Measurements from ENCODE around the gene LMNTD2. TPM values are rescaled to one million over a fixed set of nuclear protein-coding genes. Genes with fewer than 3 reads are reported as not detected.
"Not testable (repeated sequence)": the region's sequence is repeated elsewhere in the genome, so short reads cannot be mapped to it uniquely, and the experiment has no call there.

LMNTD2 gene
- total RNA-seq, 1 donor from 2014 or later: 5.9 TPM

GRCh38 chr11:528166-528814 is 32.2 kb downstream of the LMNTD2 start:
- no peaks in the 10 kb centered on the region for H3K4me1 ChIP-seq
- no peak overlapping the region for H3K27ac ChIP-seq
- peak; percentile 56 for DNase-seq
- intact Hi-C loops (cut with DNase I): no loop called here
- peaks cover 22% of the 10 kb centered on the region for H3K36me3 ChIP-seq
- no peak overlapping the region for H3K4me3 ChIP-seq
- ATAC-seq: no peak
- H3K9me3 ChIP-seq: no peaks in the 10 kb centered on the region
- TF ChIP-seq, protein P1, sequence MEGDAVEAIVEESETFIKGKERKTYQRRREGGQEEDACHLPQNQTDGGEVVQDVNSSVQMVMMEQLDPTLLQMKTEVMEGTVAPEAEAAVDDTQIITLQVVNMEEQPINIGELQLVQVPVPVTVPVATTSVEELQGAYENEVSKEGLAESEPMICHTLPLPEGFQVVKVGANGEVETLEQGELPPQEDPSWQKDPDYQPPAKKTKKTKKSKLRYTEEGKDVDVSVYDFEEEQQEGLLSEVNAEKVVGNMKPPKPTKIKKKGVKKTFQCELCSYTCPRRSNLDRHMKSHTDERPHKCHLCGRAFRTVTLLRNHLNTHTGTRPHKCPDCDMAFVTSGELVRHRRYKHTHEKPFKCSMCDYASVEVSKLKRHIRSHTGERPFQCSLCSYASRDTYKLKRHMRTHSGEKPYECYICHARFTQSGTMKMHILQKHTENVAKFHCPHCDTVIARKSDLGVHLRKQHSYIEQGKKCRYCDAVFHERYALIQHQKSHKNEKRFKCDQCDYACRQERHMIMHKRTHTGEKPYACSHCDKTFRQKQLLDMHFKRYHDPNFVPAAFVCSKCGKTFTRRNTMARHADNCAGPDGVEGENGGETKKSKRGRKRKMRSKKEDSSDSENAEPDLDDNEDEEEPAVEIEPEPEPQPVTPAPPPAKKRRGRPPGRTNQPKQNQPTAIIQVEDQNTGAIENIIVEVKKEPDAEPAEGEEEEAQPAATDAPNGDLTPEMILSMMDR (IDR thresholded peaks at IDR 0.05): no peak
- H3K27me3 ChIP-seq: no peaks in the 10 kb centered on the region

- no peak for DNase-seq
- Histone ChIP-seq H3K4me3 (no peak overlapping the region), H3K27me3 (no peaks in the 10 kb centered on the region), H3K27ac (no peak overlapping the region), H3K9me3 (no peaks in the 10 kb centered on the region), H3K36me3 (peaks cover 1% of the 10 kb centered on the region), H3K4me1 (no peaks in the 10 kb centered on the region)
- TF ChIP-seq, protein P1 (IDR thresholded peaks at IDR 0.05): no peak
- intact Hi-C loops (cut with DNase I): no loop called here
- no peak for ATAC-seq
These were observed 34.3 kb downstream of the LMNTD2 start for GRCh38 chr11:526192-526591.

- ATAC-seq (no peak), DNase-seq (no peak)
- Histone ChIP-seq H3K4me3 (no peak overlapping the region), H3K27ac (no peak overlapping the region), H3K9me3 (no peaks in the 10 kb centered on the region), H3K4me1 (no peaks in the 10 kb centered on the region), H3K27me3 (no peaks in the 10 kb centered on the region), H3K36me3 (no peaks in the 10 kb centered on the region)
- intact Hi-C loops (cut with DNase I): no loop called here
- TF ChIP-seq, protein P1 (IDR thresholded peaks at IDR 0.05): no peak
These were observed 39.3 kb downstream of the LMNTD2 start for GRCh38 chr11:521177-521688.

DNA sequence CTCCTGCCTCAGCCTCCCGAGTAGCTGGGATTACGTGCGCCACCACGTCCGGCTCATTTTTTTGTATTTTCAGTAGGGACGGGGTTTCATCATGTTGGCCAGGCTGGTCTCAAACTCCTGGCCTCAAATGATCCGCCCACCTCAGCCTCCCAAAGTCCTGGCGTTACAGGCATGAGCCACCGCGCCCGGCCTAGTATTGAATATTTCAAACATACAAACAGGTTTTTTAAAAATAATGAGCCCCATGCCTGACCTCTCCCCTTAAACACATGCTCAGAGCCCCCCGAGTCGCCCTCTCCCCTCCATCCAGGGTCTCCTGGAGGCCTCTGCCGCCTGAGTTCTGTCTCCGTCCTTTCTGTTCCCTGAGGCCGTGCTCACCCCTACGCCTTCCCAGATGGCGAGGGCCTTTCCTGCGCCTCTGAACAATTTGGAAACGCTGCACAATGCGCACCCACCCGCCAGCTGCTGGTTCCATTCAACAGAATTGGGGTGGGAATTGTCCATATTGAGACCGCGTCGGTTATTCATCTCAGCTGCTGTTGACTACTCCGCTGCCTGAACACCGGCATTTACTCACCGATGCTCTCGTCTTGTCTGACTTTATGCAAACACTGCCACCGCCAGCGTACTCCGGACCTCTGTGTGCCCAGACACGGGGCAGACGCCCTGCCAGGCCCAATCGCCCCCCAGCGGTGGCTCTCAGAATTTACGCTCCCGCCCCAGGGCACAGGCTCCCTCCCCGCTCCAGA is 39.9 kb downstream of the LMNTD2 start:
- Histone ChIP-seq H3K36me3 (no peaks in the 10 kb centered on the region), H3K4me3 (no peak overlapping the region), H3K9me3 (no peaks in the 10 kb centered on the region), H3K27me3 (no peaks in the 10 kb centered on the region), H3K4me1 (no peaks in the 10 kb centered on the region), H3K27ac (no peak overlapping the region)
- DNase-seq (peak; percentile 67), ATAC-seq (no peak)
- intact Hi-C loops (cut with DNase I): no loop called here
- TF ChIP-seq, protein P1 (IDR thresholded peaks at IDR 0.05): peak; percentile 23

GRCh38 chr11:518463-519202 is 41.9 kb downstream of the LMNTD2 start:
- Histone ChIP-seq H3K9me3 (no peaks in the 10 kb centered on the region), H3K27ac (peak overlapping the region; percentile 82), H3K36me3 (no peaks in the 10 kb centered on the region), H3K27me3 (no peaks in the 10 kb centered on the region), H3K4me1 (no peaks in the 10 kb centered on the region), H3K4me3 (peak overlapping the region; percentile 39)
- TF ChIP-seq, protein P1 (IDR thresholded peaks at IDR 0.05): peak; percentile 100
- peak; percentile 96 for DNase-seq
- peak; percentile 99 for ATAC-seq
- intact Hi-C loops (cut with DNase I): no loop called here

- ATAC-seq; H3K4me3 ChIP-seq; H3K4me1 ChIP-seq; H3K27ac ChIP-seq; H3K27me3 ChIP-seq; intact Hi-C loops (cut with DNase I); H3K36me3 ChIP-seq; H3K9me3 ChIP-seq: not testable (repeated sequence)
- peak; percentile 66 for DNase-seq
These were observed 43.4 kb downstream of the LMNTD2 start for GRCh38 chr11:516918-517685.
